ENCODE data around the gene MAGI2. TPM values are rescaled to one million over a fixed set of nuclear protein-coding genes. Genes with fewer than 3 reads are reported as not detected.

The MAGI2 gene
- total RNA-seq, 1 experiment from 2014 or later, result 14.3 TPM

DNA sequence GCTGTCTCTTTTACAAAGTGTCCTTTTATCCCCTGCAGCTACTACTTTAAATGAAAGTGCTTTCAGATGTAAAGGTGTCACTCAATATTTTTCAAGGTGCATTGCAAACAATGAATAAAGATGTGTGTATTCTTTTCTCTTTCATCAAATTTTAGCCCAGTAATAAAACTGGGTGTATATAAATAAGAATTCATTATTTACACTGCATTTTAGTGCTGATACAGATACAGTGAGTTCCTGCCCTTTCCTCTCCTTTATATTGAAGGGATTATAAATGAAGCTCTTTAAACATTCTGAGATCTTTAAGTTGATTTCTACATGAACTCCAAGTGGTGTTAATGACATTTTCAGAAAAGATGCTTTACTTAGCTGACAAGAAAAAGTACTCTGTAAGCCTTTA is 1137.4 kb downstream of the MAGI2 start:
- Histone ChIP-seq H3K4me1 (ENCODE audit: insufficient read depth, low read length) (no peaks in the 10 kb centered on the region), H2BK20ac (ENCODE audit: low read depth, low read length, poor library complexity, severe bottlenecking) (no peak overlapping the region), H3K27ac (ENCODE audit: insufficient read length, low read depth, low read length) (no peak overlapping the region), H3K56ac (ENCODE audit: insufficient read length, low read depth, low read length) (no peak overlapping the region), H3K79me2 (ENCODE audit: insufficient read depth, low read length) (no peaks in the 10 kb centered on the region), H4K91ac (ENCODE audit: insufficient read length, low read depth, low read length) (no peak overlapping the region), H2AFZ (ENCODE audit: low read length) (no peak overlapping the region), H3K79me1 (ENCODE audit: insufficient read depth, low read depth, low read length, poor library complexity, severe bottlenecking) (no peaks in the 10 kb centered on the region), H3K18ac (ENCODE audit: insufficient read length, low read depth, low read length) (no peak overlapping the region), H3K9me3 (ENCODE audit: control insufficient read depth, low read depth, low read length) (no peaks in the 10 kb centered on the region), H3K4me2 (ENCODE audit: insufficient read depth, insufficient read length, low read length) (no peak overlapping the region), H4K20me1 (ENCODE audit: control insufficient read depth, insufficient read depth, insufficient read length) (no peaks in the 10 kb centered on the region), H3K23me2 (ENCODE audit: insufficient read length, low read depth, low read length, poor library complexity, severe bottlenecking) (no peaks in the 10 kb centered on the region), H2BK15ac (ENCODE audit: low read depth, low read length) (no peak overlapping the region), H3K27me3 (ENCODE audit: insufficient read depth, low read length) (no peaks in the 10 kb centered on the region), H3K23ac (ENCODE audit: insufficient read length, low read depth, low read length) (no peak overlapping the region), H4K5ac (ENCODE audit: insufficient read length, low read depth, low read length) (no peak overlapping the region), H3K4ac (ENCODE audit: low read depth, low read length) (no peak overlapping the region), H3T11ph (ENCODE audit: low read length) (no peak overlapping the region), H2BK5ac (ENCODE audit: insufficient read length, low read length) (no peak overlapping the region), H4K8ac (replicated peaks; ENCODE audit: insufficient read length, low read depth, low read length) (no peak overlapping the region), H2AK5ac (ENCODE audit: insufficient read length, low read length) (no peak overlapping the region), H3K9ac (ENCODE audit: extremely low read depth, insufficient read length, low read length) (no peak overlapping the region), H3K14ac (ENCODE audit: insufficient read depth, low read length) (no peak overlapping the region), H2BK120ac (ENCODE audit: low read depth, low read length, poor library complexity, severe bottlenecking) (no peak overlapping the region), H2BK12ac (ENCODE audit: insufficient read length, low read depth, low read length) (no peak overlapping the region)
- Mint-ChIP-seq H3K4me1 (peaks cover 7 to 12% of the 10 kb centered on the region in 2 experiments), H3K27ac (no peak overlapping the region), H3K9me3 (no peaks in the 10 kb centered on the region), H3K36me3 (ENCODE audit: insufficient read depth in 1 of 3, low read depth in 3 of 3) (no peaks in the 10 kb centered on the region; a peak in 1 of 7 replicates), H3K4me3 (no peak overlapping the region), H3K27me3 (ENCODE audit: low read depth) (no peaks in the 10 kb centered on the region)
- no peak for DNase-seq
- TF ChIP-seq, protein P1, sequence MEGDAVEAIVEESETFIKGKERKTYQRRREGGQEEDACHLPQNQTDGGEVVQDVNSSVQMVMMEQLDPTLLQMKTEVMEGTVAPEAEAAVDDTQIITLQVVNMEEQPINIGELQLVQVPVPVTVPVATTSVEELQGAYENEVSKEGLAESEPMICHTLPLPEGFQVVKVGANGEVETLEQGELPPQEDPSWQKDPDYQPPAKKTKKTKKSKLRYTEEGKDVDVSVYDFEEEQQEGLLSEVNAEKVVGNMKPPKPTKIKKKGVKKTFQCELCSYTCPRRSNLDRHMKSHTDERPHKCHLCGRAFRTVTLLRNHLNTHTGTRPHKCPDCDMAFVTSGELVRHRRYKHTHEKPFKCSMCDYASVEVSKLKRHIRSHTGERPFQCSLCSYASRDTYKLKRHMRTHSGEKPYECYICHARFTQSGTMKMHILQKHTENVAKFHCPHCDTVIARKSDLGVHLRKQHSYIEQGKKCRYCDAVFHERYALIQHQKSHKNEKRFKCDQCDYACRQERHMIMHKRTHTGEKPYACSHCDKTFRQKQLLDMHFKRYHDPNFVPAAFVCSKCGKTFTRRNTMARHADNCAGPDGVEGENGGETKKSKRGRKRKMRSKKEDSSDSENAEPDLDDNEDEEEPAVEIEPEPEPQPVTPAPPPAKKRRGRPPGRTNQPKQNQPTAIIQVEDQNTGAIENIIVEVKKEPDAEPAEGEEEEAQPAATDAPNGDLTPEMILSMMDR (conservative IDR thresholded peaks at IDR 0.05), result no peak
